ENCODE results near the gene NPAS3.

Gene NPAS3

GRCh38 chr14:33290641-33291040 lies 352.0 kb downstream of the NPAS3 start:
- no peak for TF ChIP-seq CTCF (conservative IDR thresholded peaks at IDR 0.05; ENCODE audit: control insufficient read depth, insufficient read depth, low read depth, low read length)
- H3K4me3 ChIP-seq (ENCODE audit: control insufficient read depth, low read depth, low read length), result no peak overlapping the region
- DNase-seq (ENCODE audit: low read depth), result no peak

DNA sequence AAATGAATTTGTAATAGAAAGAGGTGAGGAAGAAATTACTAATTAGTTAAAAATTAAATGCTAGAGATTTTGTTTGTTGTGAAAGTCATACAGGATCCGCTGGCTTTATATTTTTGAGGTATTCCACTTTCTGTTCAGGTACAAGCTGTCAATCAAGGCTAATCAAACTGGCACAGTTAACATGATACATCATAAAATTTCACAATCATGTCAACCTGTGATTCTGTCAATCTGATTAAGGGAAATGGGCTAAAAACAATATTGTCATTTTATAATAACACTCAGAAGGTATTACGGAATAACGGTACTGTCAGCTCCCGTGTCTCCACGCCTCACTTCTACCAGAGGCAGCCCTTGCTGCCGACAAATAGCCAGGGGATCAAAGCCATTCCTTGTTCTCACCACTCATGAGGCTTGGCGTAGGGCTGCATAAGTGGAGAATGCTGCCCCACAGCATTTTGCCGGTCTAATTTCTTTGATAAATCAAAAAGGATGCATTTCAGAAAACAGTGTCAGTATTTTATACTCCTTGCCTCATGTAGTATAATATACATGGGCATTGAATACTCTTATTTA lies 352.9 kb downstream of the NPAS3 start:
- no peak overlapping the region for H3K4me3 ChIP-seq (ENCODE audit: control insufficient read depth, low read depth, low read length)
- DNase-seq (ENCODE audit: low read depth), result no peak
- TF ChIP-seq CTCF (conservative IDR thresholded peaks at IDR 0.05; ENCODE audit: control insufficient read depth, insufficient read depth, low read depth, low read length), result no peak

DNA sequence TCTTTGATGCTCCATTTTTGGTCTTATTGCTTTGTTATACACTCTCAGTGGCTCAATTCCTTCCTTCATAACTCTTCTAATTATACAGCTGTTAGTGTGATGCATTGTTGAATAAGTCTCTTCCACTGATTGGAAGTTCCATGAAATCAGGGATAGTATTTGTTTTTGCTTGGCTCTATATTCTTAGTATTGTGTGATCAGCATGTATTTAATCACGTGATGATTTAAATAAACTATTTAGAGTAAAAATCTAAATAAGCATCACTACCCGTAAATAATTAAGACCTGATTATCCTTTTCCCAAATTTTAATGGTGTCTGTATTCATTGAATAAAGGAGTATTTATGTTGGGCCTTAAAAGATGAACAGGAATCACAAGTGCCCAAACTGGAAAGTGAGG lies 355.7 kb downstream of the NPAS3 start:
- DNase-seq (ENCODE audit: low read depth), result no peak
- H3K4me3 ChIP-seq (ENCODE audit: control insufficient read depth, low read depth, low read length), result no peak overlapping the region
- no peak for TF ChIP-seq CTCF (conservative IDR thresholded peaks at IDR 0.05; ENCODE audit: control insufficient read depth, insufficient read depth, low read depth, low read length)

DNA sequence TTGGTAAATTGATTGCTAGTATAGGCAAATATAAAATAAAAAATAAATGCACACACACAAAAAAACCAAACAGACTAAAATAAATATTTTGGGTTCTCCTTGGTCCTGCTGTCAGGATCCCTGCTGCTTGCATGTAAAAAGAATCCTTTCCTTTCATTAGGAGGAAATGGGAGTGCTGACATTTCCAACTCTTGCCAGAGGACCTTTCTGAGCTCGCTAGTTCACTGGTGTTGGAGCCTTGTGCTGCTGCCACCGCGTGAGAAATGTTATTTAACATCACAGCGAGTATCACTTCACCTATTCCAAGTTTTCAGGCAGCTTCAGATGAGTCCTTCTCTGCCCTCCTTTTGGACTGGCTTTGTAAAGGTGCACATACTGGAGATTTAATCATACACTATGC lies 358.9 kb downstream of the NPAS3 start:
- TF ChIP-seq CTCF (conservative IDR thresholded peaks at IDR 0.05; ENCODE audit: control insufficient read depth, insufficient read depth, low read depth, low read length), result no peak
- no peak for DNase-seq (ENCODE audit: low read depth)
- H3K4me3 ChIP-seq (ENCODE audit: control insufficient read depth, low read depth, low read length), result no peak overlapping the region

- no peak overlapping the region for H3K4me3 ChIP-seq (ENCODE audit: control insufficient read depth, low read depth, low read length)
- peak; percentile 91 for DNase-seq (ENCODE audit: low read depth)
- TF ChIP-seq CTCF (conservative IDR thresholded peaks at IDR 0.05; ENCODE audit: control insufficient read depth, insufficient read depth, low read depth, low read length), result no peak
Measured at GRCh38 chr14:33307691-33308251, 369.1 kb downstream of the NPAS3 start.

DNA sequence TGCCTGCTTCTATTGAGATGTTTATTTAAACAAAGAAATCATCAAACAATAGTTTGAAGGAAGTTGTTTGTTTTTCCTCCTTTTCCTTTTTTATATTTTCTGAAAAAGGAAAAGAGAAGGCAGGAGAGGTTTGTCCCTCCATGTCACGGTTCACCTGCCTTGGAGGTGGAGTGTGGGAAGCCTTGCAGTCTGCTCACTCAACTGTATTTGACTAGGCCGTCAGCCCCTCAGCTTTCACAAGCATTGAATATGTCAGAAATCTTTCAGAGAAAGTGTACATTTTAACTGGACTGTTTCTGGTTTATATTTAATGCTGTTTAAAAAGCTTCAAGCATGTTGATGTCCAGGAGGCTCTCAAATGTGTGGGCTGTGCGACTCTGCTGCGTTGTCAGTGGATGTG lies 370.4 kb downstream of the NPAS3 start:
- no peak for TF ChIP-seq CTCF (conservative IDR thresholded peaks at IDR 0.05; ENCODE audit: control insufficient read depth, insufficient read depth, low read depth, low read length)
- H3K4me3 ChIP-seq (ENCODE audit: control insufficient read depth, low read depth, low read length), result no peak overlapping the region
- DNase-seq (ENCODE audit: low read depth), result no peak

DNA sequence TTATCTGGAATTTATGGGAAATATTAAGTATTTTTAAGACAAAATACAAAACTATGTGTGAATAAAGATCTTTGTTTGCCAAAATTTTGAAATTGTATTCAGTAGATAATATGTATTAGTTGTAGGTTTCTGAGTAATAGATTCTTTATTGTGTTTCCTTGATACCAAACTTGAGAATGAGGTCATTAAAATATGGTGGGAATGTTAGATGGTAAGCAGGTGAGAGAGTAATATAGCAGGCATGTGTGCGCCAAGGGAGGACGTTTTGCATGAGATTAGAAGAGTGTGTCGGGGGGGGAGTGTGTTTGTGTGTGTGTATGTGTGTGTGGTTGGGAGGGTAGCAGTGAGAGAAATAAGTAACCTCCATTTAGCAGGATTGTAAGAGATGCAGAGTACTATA lies 376.5 kb downstream of the NPAS3 start:
- H3K4me3 ChIP-seq (ENCODE audit: control insufficient read depth, low read depth, low read length), result no peak overlapping the region

More for the DNA sequence above, 376.5 kb downstream of the NPAS3 start:
- TF ChIP-seq CTCF (conservative IDR thresholded peaks at IDR 0.05; ENCODE audit: control insufficient read depth, insufficient read depth, low read depth, low read length), result no peak
- no peak for DNase-seq (ENCODE audit: low read depth)

All from fibroblast of mammary gland (primary cell).